ENCODE measurements around the gene RNF213.

Gene RNF213

DNA sequence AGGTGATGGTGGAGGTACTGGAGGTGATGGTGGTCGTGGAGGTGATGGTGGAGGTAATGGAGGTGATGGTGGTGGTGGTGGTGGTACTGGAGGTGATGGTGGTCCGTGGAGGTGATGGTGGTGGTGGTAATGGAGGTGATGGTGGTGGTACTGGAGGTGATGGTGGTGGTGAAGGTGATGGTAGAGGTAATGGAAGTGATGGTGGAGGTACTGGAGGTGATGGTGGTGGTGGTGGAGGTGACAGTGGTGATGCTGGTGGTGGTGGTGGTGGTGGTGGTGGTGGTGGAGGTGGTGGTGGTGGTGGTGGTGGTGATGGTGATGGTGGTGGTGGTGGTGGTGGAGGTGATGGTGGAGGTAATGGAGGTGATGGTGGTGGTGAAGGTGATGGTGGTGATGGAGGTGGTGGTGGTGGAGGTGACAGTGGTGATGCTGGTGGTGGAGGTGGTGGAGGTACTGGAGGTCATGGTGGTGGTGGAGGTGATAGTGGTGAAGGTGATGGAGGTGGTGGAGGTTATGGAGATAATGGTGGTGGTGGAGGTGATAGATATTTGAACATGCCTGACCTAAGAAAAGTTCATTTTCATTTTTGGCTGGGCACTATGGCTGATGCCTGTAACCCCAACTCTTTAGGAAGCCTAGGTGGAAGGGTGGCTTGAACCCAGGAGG is 55.0 kb downstream of the RNF213 start:
- in situ Hi-C loops (cut with HindIII; ENCODE audit: low sequenced_read_pairs), result no loop called here
- no peak overlapping the region for H3K4me3 ChIP-seq (ENCODE audit: low read depth, low read length)
- no peak for DNase-seq (ENCODE audit: low read depth, low spot score)
- TF ChIP-seq, protein P1, sequence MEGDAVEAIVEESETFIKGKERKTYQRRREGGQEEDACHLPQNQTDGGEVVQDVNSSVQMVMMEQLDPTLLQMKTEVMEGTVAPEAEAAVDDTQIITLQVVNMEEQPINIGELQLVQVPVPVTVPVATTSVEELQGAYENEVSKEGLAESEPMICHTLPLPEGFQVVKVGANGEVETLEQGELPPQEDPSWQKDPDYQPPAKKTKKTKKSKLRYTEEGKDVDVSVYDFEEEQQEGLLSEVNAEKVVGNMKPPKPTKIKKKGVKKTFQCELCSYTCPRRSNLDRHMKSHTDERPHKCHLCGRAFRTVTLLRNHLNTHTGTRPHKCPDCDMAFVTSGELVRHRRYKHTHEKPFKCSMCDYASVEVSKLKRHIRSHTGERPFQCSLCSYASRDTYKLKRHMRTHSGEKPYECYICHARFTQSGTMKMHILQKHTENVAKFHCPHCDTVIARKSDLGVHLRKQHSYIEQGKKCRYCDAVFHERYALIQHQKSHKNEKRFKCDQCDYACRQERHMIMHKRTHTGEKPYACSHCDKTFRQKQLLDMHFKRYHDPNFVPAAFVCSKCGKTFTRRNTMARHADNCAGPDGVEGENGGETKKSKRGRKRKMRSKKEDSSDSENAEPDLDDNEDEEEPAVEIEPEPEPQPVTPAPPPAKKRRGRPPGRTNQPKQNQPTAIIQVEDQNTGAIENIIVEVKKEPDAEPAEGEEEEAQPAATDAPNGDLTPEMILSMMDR (IDR thresholded peaks at IDR 0.05; ENCODE audit: low read depth, low read length), result no peak

DNA sequence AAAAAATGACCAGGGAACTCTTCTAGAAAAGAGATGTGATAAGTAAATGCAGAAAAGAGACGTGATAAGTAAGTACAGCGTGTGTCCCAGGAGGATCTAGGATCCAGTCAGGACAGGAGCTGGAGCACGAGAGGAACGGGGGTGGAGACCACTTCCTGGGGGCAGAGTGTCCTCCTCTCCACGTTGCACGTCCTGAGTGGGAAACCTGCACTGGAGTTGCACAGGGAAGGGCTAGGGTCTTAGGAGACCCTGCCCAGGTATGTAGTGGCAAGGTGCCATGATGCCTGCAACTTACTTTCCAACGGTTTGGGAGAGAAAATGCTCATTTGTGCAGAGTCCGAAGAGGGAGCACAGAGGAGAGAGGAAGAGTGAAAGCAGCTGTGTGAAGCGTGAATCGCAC is 55.8 kb downstream of the RNF213 start:
- TF ChIP-seq, protein P1 (IDR thresholded peaks at IDR 0.05; ENCODE audit: low read depth, low read length), result no peak
- DNase-seq (ENCODE audit: low read depth, low spot score), result no peak
- no peak overlapping the region for H3K4me3 ChIP-seq (ENCODE audit: low read depth, low read length)
- in situ Hi-C loops (cut with HindIII; ENCODE audit: low sequenced_read_pairs), result no loop called here

DNA sequence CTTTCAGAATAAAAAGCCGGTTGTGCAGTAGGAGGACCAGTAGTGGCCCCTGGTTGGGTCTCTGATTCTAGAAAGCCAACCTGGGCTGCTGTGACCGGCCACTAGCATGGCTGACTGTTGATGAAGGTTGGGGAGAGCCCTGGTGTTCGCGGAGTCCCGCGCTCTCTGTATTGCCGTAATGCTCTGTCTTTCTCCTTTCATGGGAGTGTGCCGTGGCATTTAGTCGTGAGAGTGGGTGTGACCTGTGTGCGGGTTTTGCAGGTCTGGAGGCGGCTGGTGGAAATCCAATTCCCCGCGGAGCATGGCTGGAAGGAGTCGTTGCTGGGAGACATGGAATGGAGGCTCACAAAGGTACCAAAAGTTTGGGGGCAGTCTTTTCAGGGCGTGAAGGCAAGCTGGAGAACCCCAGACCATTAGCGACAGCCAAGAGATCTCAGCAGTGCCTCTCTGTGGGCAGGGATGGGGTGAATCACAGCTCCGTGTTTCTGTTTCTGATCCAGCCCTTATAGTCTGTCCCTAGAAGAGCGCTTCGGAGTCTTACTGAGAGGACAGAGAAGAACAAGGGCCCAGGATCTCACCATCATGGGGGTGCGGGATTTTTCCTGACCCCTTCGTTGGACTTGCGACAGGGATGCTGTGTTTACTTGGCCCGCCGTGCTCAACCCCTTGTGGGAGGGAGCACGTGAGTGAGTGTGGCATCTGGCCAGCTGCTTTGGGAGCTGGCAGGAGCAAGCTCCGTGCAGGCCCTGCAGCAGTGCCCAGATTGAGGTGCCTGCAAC is 56.5 kb downstream of the RNF213 start:
- no peak for DNase-seq (ENCODE audit: low read depth, low spot score)

DNA sequence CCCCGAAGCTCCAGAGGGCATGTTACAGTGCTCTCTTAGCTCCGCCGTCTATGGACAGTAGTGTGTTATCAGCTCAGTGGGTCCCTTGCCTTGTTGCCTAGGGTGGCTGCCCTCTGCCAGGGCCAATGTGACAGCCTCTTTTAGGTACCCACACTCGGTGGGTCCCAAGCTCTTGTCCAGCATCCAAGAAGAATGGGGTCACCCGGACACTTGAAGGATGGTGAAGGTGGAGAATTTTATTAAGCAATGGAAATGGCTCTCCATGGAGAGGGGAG is 57.0 kb downstream of the RNF213 start:
- TF ChIP-seq, protein P1 (IDR thresholded peaks at IDR 0.05; ENCODE audit: low read depth, low read length), result no peak
- H3K4me3 ChIP-seq (ENCODE audit: low read depth, low read length), result no peak overlapping the region
- in situ Hi-C loops (cut with HindIII; ENCODE audit: low sequenced_read_pairs), result no loop called here
- no peak for DNase-seq (ENCODE audit: low read depth, low spot score)

More for the DNA sequence above, 56.5 kb downstream of the RNF213 start:
- TF ChIP-seq, protein P1 (IDR thresholded peaks at IDR 0.05; ENCODE audit: low read depth, low read length), result no peak
- H3K4me3 ChIP-seq (ENCODE audit: low read depth, low read length), result no peak overlapping the region
- in situ Hi-C loops (cut with HindIII; ENCODE audit: low sequenced_read_pairs), result no loop called here

DNA sequence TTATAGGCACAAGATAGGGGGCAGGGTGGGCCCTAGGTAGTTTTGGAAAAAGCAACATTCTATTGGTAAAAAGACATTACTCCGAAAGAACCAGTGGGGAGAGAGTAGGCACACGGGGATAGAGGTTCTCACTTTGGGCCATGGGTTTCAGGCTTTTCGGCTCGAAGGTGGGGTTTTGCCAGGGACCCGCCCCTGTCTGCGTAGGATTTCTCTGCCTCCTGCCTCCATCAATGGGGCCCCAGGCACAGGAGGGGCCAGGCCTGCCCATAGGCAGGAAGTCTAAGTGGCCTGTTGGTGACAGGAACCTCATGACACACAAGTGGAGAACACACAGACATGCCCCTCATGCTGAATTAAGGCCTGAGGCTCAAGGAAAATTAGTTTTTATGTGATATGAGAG is 57.5 kb downstream of the RNF213 start:
- TF ChIP-seq, protein P1 (IDR thresholded peaks at IDR 0.05; ENCODE audit: low read depth, low read length), result no peak
- H3K4me3 ChIP-seq (ENCODE audit: low read depth, low read length), result no peak overlapping the region
- in situ Hi-C loops (cut with HindIII; ENCODE audit: low sequenced_read_pairs), result no loop called here
- DNase-seq (ENCODE audit: low read depth, low spot score), result no peak

DNA sequence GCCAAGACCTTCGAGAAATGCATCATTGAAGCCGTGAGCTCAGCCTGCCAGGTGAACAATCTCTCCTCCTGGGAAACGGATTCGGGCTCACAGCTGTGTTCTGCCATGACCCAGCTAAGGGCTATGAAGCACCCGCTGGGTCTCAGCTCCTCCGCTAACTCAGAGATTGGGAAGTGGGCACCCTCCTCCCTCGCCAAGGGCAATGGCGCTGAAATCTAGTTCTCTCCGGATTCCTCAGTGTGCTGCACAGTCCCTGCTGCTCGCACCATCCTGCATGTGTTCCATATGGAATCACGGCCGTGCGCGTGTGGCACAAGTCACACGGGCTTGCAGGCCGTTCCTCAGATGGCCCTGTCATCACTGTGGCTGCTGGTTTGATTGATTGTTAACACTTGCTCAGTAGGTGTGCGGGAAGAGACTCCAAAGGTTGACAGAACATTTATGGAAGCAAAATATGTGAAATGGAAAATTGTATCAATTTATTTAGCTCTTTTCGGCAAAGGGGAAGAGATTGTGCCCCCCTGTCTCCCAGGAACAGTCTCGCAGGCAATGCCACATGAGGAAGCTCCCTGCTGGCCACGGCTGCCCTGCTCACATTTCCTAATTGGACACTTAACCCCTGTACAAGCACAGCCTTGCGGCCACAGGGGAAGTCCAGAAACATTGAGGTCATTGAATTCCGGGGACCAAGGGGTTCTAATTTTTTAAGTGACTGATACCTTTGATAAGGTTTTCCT is 58.8 kb downstream of the RNF213 start:
- no peak for DNase-seq (ENCODE audit: low read depth, low spot score)
- H3K4me3 ChIP-seq (ENCODE audit: low read depth, low read length), result no peak overlapping the region
- in situ Hi-C loops (cut with HindIII; ENCODE audit: low sequenced_read_pairs), result no loop called here
- TF ChIP-seq, protein P1 (IDR thresholded peaks at IDR 0.05; ENCODE audit: low read depth, low read length), result no peak

Data from astrocyte of the spinal cord (primary cell).